HCT116 (cell line): Measurements from ENCODE around the gene SGCA.
A peak's percentile ranks its signal among the peaks of the same experiment; 100 is the strongest.

Source experiments
- CEBPB ChIP-seq: IDR thresholded peaks from 2 replicates; pipeline ENCODE4 v1.6.1; 2012; ENCODE audit warnings: low read depth
- CTCF ChIP-seq, 3 experiments: fragments of 200-600 bp in 1 of 3; sonication (generic) in 1 of 3; IDR thresholded peaks in 2 of 3; conservative IDR thresholded peaks in 1 of 3; 2 replicates each; pipeline ENCODE4 v1.5.1; 2012 to 2017; ENCODE audit warnings: low read depth in 2 of 3, low read length in 2 of 3, antibody characterized with exemption in 1 of 3, borderline replicate concordance in 1 of 3, control low read depth in 1 of 3, mild to moderate bottlenecking in 1 of 3, mixed read lengths in 1 of 3, mixed run types in 1 of 3, moderate library complexity in 1 of 3; ENCODE audit not compliant: insufficient read depth in 1 of 3
- EZH2 ChIP-seq: fragments of 200-600 bp; sonication (generic); IDR thresholded peaks from 2 replicates; pipeline ENCODE4 v1.6.1; 2017; ENCODE audit warnings: antibody characterized with exemption, mixed run types
- EZH2phosphoT487 ChIP-seq: fragments of 200-600 bp; IDR thresholded peaks from 2 replicates; pipeline ENCODE4 v1.6.1; 2018; ENCODE audit warnings: antibody characterized with exemption, borderline replicate concordance
- MAX ChIP-seq: IDR thresholded peaks from 2 replicates; pipeline ENCODE4 v1.6.1; 2012
- POLR2A ChIP-seq: IDR thresholded peaks from 2 replicates; pipeline ENCODE4 v1.7.0; 2011; ENCODE audit warnings: borderline replicate concordance; ENCODE audit not compliant: insufficient read depth, insufficient read length; ENCODE audit errors: extremely low read depth
- RAD21 ChIP-seq: IDR thresholded peaks from 2 replicates; pipeline ENCODE4 v1.6.1; 2012; ENCODE audit warnings: low read depth, mild to moderate bottlenecking
- REST ChIP-seq: IDR thresholded peaks from 2 replicates; pipeline ENCODE4 v1.6.1; 2012; ENCODE audit warnings: low read depth
- ZFX ChIP-seq: fragments of 450-650 bp; IDR thresholded peaks from 2 replicates; pipeline ENCODE4 v1.6.1; 2017

- TF ChIP-seq POLR2A (no peak), CTCF (IDR thresholded peaks at IDR 0.05 in 2 of 3, conservative IDR thresholded peaks at IDR 0.05 in 1 of 3; ENCODE audit: borderline replicate concordance in 1 of 3, insufficient read depth in 1 of 3, low read depth in 2 of 3, low read length in 2 of 3) (peak; percentile 81 to 91 (median 85)), EZH2 (no peak), MAX (no peak; the same call in none of the 2 replicates), RAD21 (no peak; the same call in none of the 2 replicates), ZFX (peak; percentile 35; the same call in 1 of the 2 replicates), EZH2phosphoT487 (no peak), REST (no peak), CEBPB (no peak)
These were observed 48.4 kb upstream of the SGCA start for GRCh38 chr17:50117202-50118051.
